Measurements from ENCODE around the gene RAI1. TPM values are rescaled to one million over a fixed set of nuclear protein-coding genes. Genes with fewer than 3 reads are reported as not detected.

RAI1 gene
- total and polyA plus RNA-seq, 2 of the 13 experiments (the other 11 are each of a cell fraction or from before 2014, with no cell fraction given): 3.4 to 5.2 TPM

DNA sequence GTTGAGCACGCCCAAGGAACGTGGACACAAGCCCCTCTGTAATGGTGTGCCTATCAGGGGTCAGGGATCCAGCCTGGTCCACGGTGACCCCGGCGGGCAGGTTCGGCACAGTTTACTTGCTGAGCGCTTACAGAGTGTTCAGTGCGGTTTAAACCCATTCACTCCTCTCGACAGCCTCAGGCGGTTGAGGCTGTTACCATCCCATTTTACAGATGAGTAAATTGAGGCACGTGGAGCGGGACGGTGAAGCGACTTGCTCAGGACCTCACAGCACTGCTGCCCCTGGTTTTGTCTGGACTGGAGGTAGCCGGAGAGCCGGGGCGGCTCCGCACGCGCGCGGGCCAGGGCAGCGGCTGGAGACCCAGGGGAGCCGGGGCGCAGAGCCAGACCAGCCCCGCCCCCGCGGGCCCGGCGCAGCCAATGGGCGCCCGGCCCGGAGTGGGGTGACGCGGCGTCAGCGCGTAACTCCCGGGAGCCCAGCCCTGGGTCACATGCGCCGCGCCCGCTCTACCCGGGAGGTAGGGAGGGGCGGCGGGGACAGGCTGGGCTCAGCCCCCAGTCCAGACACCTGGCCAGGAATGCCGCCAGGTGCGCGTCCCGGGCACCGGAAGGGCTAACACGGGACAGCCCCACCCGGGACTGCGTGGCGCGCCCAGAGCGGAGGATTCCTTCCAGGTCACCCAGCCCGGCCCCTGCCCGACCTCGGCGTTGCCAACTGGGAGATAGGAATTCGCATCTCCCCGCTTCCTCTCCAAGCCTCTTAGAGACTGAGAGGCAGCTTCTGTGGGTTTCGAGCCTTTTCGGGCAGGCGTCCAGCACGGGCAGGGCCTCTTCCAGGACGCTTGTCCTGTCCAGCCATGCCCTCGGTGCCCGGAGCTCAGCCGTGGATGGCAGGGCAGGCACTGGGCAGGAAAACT, 158.8 kb downstream of the RAI1 start (continued):
- TF ChIP-seq, protein P1, sequence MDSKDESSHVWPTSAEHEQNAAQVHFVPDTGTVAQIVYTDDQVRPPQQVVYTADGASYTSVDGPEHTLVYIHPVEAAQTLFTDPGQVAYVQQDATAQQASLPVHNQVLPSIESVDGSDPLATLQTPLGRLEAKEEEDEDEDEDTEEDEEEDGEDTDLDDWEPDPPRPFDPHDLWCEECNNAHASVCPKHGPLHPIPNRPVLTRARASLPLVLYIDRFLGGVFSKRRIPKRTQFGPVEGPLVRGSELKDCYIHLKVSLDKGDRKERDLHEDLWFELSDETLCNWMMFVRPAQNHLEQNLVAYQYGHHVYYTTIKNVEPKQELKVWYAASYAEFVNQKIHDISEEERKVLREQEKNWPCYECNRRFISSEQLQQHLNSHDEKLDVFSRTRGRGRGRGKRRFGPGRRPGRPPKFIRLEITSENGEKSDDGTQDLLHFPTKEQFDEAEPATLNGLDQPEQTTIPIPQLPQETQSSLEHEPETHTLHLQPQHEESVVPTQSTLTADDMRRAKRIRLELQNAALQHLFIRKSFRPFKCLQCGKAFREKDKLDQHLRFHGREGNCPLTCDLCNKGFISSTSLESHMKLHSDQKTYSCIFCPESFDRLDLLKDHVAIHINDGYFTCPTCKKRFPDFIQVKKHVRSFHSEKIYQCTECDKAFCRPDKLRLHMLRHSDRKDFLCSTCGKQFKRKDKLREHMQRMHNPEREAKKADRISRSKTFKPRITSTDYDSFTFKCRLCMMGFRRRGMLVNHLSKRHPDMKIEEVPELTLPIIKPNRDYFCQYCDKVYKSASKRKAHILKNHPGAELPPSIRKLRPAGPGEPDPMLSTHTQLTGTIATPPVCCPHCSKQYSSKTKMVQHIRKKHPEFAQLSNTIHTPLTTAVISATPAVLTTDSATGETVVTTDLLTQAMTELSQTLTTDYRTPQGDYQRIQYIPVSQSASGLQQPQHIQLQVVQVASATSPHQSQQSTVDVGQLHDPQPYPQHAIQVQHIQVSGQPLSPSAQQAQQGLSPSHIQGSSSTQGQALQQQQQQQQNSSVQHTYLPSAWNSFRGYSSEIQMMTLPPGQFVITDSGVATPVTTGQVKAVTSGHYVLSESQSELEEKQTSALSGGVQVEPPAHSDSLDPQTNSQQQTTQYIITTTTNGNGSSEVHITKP (CRISPR knock-in tag; IDR thresholded peaks at IDR 0.05; ENCODE audit: low read depth): peak; percentile 32; the same call in 1 of the 2 replicates
- TF ChIP-seq, protein P2, sequence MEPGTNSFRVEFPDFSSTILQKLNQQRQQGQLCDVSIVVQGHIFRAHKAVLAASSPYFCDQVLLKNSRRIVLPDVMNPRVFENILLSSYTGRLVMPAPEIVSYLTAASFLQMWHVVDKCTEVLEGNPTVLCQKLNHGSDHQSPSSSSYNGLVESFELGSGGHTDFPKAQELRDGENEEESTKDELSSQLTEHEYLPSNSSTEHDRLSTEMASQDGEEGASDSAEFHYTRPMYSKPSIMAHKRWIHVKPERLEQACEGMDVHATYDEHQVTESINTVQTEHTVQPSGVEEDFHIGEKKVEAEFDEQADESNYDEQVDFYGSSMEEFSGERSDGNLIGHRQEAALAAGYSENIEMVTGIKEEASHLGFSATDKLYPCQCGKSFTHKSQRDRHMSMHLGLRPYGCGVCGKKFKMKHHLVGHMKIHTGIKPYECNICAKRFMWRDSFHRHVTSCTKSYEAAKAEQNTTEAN (CRISPR knock-in tag; conservative IDR thresholded peaks at IDR 0.05): no peak
- TF ChIP-seq ARHGAP35 (CRISPR knock-in tag; IDR thresholded peaks at IDR 0.05; ENCODE audit: borderline replicate concordance) (no peak; the same call in 1 of the 2 replicates), MTA3 (CRISPR knock-in tag; IDR thresholded peaks at IDR 0.05) (no peak), KLF12 (CRISPR knock-in tag; IDR thresholded peaks at IDR 0.05; ENCODE audit: borderline replicate concordance) (no peak), ERF (CRISPR knock-in tag; IDR thresholded peaks at IDR 0.05) (peak; percentile 86), MED1 (CRISPR knock-in tag; IDR thresholded peaks at IDR 0.05) (peak; percentile 72), ZSCAN22 (CRISPR knock-in tag; IDR thresholded peaks at IDR 0.05) (no peak), ZBTB20 (CRISPR knock-in tag; IDR thresholded peaks at IDR 0.05; ENCODE audit: borderline replicate concordance, low read depth) (no peak; the same call in 1 of the 2 replicates), ZNF691 (CRISPR knock-in tag; IDR thresholded peaks at IDR 0.05; ENCODE audit: borderline replicate concordance, low read depth) (peak; percentile 81; the same call in 1 of the 2 replicates), TBX2 (CRISPR knock-in tag; IDR thresholded peaks at IDR 0.05; ENCODE audit: borderline replicate concordance) (peak; percentile 78), ZNF841 (CRISPR knock-in tag; IDR thresholded peaks at IDR 0.05; ENCODE audit: borderline replicate concordance) (no peak)
- TF ChIP-seq, protein P3, sequence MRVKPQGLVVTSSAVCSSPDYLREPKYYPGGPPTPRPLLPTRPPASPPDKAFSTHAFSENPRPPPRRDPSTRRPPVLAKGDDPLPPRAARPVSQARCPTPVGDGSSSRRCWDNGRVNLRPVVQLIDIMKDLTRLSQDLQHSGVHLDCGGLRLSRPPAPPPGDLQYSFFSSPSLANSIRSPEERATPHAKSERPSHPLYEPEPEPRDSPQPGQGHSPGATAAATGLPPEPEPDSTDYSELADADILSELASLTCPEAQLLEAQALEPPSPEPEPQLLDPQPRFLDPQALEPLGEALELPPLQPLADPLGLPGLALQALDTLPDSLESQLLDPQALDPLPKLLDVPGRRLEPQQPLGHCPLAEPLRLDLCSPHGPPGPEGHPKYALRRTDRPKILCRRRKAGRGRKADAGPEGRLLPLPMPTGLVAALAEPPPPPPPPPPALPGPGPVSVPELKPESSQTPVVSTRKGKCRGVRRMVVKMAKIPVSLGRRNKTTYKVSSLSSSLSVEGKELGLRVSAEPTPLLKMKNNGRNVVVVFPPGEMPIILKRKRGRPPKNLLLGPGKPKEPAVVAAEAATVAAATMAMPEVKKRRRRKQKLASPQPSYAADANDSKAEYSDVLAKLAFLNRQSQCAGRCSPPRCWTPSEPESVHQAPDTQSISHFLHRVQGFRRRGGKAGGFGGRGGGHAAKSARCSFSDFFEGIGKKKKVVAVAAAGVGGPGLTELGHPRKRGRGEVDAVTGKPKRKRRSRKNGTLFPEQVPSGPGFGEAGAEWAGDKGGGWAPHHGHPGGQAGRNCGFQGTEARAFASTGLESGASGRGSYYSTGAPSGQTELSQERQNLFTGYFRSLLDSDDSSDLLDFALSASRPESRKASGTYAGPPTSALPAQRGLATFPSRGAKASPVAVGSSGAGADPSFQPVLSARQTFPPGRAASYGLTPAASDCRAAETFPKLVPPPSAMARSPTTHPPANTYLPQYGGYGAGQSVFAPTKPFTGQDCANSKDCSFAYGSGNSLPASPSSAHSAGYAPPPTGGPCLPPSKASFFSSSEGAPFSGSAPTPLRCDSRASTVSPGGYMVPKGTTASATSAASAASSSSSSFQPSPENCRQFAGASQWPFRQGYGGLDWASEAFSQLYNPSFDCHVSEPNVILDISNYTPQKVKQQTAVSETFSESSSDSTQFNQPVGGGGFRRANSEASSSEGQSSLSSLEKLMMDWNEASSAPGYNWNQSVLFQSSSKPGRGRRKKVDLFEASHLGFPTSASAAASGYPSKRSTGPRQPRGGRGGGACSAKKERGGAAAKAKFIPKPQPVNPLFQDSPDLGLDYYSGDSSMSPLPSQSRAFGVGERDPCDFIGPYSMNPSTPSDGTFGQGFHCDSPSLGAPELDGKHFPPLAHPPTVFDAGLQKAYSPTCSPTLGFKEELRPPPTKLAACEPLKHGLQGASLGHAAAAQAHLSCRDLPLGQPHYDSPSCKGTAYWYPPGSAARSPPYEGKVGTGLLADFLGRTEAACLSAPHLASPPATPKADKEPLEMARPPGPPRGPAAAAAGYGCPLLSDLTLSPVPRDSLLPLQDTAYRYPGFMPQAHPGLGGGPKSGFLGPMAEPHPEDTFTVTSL (CRISPR knock-in tag; IDR thresholded peaks at IDR 0.05; ENCODE audit: borderline replicate concordance): no peak
- TF ChIP-seq, protein P4, sequence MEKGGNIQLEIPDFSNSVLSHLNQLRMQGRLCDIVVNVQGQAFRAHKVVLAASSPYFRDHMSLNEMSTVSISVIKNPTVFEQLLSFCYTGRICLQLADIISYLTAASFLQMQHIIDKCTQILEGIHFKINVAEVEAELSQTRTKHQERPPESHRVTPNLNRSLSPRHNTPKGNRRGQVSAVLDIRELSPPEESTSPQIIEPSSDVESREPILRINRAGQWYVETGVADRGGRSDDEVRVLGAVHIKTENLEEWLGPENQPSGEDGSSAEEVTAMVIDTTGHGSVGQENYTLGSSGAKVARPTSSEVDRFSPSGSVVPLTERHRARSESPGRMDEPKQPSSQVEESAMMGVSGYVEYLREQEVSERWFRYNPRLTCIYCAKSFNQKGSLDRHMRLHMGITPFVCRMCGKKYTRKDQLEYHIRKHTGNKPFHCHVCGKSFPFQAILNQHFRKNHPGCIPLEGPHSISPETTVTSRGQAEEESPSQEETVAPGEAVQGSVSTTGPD (CRISPR knock-in tag; IDR thresholded peaks at IDR 0.05): peak; percentile 53; the same call in 1 of the 2 replicates

All from HepG2 (cell line).